Lower leg skin (tissue), 3 donors: ENCODE measurements around the gene PALLD.

Source experiments
- POLR2A ChIP-seq, 2 donors: fragments of 450-650 bp; IDR thresholded peaks; one replicate each; pipeline ENCODE4 v1.6.1; 2016 to 2017; ENCODE audit warnings: antibody characterized with exemption in 2 of 2, mild to moderate bottlenecking in 1 of 2, moderate library complexity in 1 of 2
- TF ChIP-seq, protein P1 (sequence below), 3 donors: fragments of 450-650 bp; IDR thresholded peaks; one replicate each; pipeline ENCODE4 v1.5.1; 2016; ENCODE audit warnings: antibody characterized with exemption in 3 of 3, mild to moderate bottlenecking in 3 of 3, moderate library complexity in 2 of 3

DNA sequence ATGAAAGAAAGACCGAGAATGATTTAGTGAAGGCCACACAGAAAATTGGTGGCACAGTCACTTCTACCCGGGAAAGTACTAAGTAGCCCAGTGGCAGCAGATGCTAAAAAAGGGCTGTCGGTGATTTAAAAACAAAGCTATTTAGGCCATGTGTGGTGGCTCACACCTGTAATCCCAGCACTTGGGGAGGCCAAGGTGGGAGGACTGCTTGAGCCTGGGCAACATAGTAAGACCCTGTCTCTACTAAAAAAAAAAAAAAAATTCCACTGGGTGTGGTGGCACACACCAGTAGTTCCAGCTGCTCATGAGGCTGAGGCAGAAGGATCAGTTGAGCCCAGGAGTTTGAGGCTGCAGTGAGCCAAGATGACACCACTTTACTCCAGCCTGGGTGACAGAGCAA lies 369.0 kb downstream of the PALLD start:
- TF ChIP-seq, protein P1, sequence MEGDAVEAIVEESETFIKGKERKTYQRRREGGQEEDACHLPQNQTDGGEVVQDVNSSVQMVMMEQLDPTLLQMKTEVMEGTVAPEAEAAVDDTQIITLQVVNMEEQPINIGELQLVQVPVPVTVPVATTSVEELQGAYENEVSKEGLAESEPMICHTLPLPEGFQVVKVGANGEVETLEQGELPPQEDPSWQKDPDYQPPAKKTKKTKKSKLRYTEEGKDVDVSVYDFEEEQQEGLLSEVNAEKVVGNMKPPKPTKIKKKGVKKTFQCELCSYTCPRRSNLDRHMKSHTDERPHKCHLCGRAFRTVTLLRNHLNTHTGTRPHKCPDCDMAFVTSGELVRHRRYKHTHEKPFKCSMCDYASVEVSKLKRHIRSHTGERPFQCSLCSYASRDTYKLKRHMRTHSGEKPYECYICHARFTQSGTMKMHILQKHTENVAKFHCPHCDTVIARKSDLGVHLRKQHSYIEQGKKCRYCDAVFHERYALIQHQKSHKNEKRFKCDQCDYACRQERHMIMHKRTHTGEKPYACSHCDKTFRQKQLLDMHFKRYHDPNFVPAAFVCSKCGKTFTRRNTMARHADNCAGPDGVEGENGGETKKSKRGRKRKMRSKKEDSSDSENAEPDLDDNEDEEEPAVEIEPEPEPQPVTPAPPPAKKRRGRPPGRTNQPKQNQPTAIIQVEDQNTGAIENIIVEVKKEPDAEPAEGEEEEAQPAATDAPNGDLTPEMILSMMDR (IDR thresholded peaks at IDR 0.05) = no peak
- TF ChIP-seq POLR2A (IDR thresholded peaks at IDR 0.05) = no peak
